GM10248 (cell line): Measurements from ENCODE around the gene LCN10.

Experiments
- CTCF ChIA-PET: fragments of 300-600 bp; sonication (Branson Sonifier 250); formaldehyde crosslinking; extraction: SDS; loops from one replicate; lab custom pipeline; 2021; ENCODE audit warnings: antibody characterized with exemption; lab: Yijun Ruan, JAX
- POLR2A ChIA-PET: fragments of 350-650 bp; sonication (Branson Sonifier 250); formaldehyde crosslinking; extraction: SDS; loops from one replicate; lab custom pipeline; 2020; ENCODE audit warnings: antibody characterized with exemption; lab: Yijun Ruan, JAX
- DNase-seq: peaks from one replicate; pipeline ENCODE4 v3.0.0; 2012; ENCODE audit errors: extremely low spot score
- TF ChIP-seq, protein P1 (sequence below): IDR thresholded peaks from 2 replicates; pipeline ENCODE4 v1.5.1; 2012; ENCODE audit warnings: mild to moderate bottlenecking, low read depth; ENCODE audit errors: extremely low read depth, missing control alignments, control extremely low read depth

Gene LCN10

DNA sequence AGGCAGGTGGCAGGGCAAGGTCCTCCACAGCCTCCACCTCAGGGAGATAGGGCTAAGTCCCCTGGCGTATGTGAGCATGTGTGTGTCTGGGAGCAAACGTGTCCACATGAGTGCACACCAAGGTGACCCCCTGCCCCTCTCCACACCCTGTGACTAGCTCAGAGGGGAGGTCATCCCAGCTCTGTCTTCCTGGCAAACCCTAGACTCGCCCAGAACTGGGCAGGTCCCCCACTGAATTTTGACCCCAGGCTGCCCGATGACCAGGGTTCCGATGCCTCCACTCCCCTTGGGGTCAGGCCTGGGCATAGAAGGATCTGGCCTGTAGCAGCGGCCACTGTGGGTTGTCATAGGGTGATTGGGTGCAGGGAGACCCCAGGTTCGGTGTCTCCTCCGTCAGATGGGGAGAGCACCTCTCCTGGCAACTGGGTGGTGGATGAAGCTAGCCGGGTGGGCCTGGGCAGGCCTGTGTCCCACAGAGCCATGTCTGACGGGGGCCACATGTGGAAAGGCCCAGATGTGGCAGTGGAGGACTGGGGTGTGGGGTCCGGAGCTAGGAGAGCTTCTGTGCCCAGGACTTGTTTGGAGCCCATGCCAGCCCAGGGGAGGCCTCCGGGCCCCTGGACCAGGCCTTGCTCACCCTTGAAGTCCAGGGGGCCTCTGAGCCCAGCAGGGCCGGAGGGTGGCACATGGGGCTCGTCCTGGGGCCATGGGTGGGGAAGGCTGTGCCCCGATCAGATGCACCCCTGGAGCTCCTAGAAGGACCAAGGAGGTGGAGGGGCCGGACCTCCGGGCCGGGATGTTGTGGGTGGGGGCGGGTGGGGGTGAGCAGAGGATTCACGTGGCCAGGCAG, 24.2 kb downstream of the LCN10 start:
- TF ChIP-seq, protein P1, sequence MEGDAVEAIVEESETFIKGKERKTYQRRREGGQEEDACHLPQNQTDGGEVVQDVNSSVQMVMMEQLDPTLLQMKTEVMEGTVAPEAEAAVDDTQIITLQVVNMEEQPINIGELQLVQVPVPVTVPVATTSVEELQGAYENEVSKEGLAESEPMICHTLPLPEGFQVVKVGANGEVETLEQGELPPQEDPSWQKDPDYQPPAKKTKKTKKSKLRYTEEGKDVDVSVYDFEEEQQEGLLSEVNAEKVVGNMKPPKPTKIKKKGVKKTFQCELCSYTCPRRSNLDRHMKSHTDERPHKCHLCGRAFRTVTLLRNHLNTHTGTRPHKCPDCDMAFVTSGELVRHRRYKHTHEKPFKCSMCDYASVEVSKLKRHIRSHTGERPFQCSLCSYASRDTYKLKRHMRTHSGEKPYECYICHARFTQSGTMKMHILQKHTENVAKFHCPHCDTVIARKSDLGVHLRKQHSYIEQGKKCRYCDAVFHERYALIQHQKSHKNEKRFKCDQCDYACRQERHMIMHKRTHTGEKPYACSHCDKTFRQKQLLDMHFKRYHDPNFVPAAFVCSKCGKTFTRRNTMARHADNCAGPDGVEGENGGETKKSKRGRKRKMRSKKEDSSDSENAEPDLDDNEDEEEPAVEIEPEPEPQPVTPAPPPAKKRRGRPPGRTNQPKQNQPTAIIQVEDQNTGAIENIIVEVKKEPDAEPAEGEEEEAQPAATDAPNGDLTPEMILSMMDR, result no peak
- ChIA-PET POLR2A (interaction anchor here (1.6 to 2.2 kb wide), 2 partner anchors 9 to 316 kb away, joined by 4 to 15 read pairs; no protein-coding TSS in a partner anchor), CTCF (interaction anchor here (7.7 kb wide), 1 partner anchor 10 kb away, joined by 49 read pairs; no protein-coding TSS in a partner anchor)
- DNase-seq, result no peak

DNA sequence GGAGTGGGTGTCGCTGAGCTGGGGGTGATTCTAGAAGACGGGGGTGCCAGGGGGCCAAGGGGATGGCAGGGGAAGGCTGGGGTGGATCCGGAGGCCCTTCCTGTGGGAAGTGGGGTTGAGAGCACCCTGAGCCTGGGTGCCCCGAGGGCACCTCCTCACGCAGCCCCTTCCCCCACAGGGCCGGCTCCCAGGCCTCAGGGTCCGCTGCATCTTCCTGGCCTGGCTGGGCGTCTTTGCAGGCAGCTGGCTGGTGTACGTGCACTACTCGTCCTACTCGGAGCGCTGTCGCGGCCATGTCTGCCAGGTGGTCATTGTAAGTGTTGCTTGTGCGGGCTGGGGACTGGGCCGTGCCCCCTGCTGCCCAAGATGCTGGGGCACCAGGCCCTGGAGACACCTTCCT, 25.3 kb downstream of the LCN10 start:
- POLR2A ChIA-PET, result no interaction called here
- no peak for DNase-seq
- TF ChIP-seq, protein P1, result no peak
- CTCF ChIA-PET, result interaction anchor here (7.7 kb wide), 1 partner anchor 11 kb away, joined by 49 read pairs; no protein-coding TSS in a partner anchor

DNA sequence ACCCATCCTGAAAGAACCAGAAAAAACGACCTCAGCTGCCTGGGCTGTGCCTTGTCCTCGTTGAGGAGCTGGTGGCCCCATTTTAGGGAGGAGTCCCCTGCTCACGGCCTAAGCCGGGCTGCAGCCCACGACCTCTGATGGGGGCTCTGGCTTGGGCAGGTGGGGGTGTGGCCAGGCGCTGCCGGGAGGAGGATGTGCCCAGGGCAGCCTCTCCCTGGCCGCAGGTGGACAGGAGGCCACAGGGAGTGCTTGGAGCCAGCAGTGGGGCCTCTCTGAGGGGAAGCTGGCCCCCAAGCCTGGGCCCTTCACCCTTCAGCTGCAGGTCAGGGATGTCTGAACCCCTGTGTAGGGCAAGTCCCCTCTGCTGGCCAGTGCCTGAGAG, 27.9 kb downstream of the LCN10 start:
- ChIA-PET POLR2A (interaction anchor here (0.6 to 3.9 kb wide), 2 partner anchors 13 to 25 kb away, joined by 3 to 36 read pairs; no protein-coding TSS in a partner anchor), CTCF (interaction anchor here (0.9 to 7.7 kb wide), 7 partner anchors 10 to 315 kb away, joined by 3 to 49 read pairs (median 3); no protein-coding TSS in a partner anchor)

DNA sequence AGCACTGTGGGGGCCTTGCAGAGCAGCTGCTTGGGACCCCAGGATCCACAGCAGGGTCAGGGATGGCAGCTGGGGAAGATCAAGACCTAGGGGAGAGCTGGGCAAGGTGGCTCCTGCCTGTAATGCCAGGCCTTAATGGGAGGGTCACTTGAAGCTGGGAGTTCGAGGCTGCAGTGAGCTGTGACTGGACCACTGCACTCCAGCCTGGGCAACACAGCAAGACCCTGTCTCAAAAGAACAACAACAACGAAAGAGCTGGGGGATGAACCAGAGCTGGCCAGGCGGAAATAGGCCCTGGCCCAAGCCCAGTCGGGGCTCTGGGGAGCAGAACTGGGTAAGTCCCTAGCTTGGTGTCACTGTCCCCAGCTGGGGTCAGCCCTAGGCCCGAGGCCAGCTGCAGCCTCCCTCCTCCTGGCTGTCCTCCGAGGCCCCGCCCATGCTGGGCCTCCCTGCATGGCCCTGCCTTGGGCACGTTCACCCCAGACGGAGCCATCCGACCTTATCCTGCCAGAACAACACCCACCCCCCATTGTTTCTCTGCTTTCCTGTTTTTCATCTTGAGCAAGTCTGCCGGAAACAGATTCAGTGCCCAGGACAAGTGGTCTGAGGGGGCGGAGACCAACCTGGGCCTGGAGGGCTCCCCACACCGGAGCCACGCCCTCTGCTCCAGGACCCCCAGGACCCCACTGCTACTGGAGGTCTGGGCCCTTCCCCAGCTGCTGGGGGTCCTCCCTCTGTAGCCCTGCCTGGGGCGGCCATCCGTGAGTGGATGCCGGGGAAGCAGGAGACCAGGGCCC, 28.4 kb downstream of the LCN10 start:
- ChIA-PET POLR2A (interaction anchor here (3.9 kb wide), 1 partner anchor 13 kb away, joined by 36 read pairs; no protein-coding TSS in a partner anchor), CTCF (interaction anchor here (0.8 to 7.7 kb wide), 8 partner anchors 8 to 315 kb away, joined by 3 to 49 read pairs (median 4); partner anchors contain the start of gene AJM1)
- DNase-seq, result no peak
- TF ChIP-seq, protein P1, result no peak

More for the DNA sequence above, 27.9 kb downstream of the LCN10 start:
- no peak for DNase-seq
- TF ChIP-seq, protein P1, result no peak

DNA sequence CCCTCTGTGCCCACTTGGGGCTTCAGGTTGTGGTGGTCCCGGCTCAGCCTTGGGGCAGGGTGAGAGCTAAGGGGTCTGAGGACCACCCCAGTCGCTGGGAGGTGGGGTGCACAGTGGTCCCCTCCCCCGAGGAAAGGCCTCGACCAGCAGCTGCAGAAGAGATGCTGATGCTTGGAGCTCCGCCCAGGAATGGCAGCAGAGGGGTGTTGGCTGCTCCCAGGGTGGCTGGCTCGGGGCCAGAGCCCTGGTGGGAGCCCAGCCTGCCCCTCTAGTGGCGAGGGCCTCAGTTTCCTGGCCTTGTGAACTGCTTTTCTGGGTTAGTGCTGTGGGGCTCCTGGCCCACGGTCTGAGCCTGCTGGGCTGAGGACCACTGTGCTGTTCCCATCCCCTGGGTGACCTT, 29.2 kb downstream of the LCN10 start:
- ChIA-PET POLR2A (interaction anchor here (3.9 kb wide), 1 partner anchor 14 kb away, joined by 36 read pairs; no protein-coding TSS in a partner anchor), CTCF (interaction anchor here (0.8 to 7.7 kb wide), 4 partner anchors 9 to 129 kb away, joined by 3 to 49 read pairs (median 6); partner anchors contain the start of gene AJM1)
- TF ChIP-seq, protein P1, result no peak
- no peak for DNase-seq
